Adrenal gland (tissue), 5 donors: ENCODE data around the gene AHCYL1.

Experiments used
- CTCF ChIP-seq, 6 experiments: fragments of 450-650 bp in 4 of 6; fragments of 200-600 bp in 2 of 6; sonication (generic) in 1 of 6; IDR thresholded peaks; 1 replicate in 5 of 6; 2 replicates in 1 of 6; pipeline versions ENCODE4 v1.5.1 to v1.8.0; 2016 to 2021; ENCODE audit warnings: antibody characterized with exemption in 6 of 6, mild to moderate bottlenecking in 2 of 6, moderate library complexity in 1 of 6
- POLR2A ChIP-seq, 2 donors: fragments of 450-650 bp; IDR thresholded peaks; one replicate each; pipeline ENCODE4 v1.6.1; 2017; ENCODE audit warnings: antibody characterized with exemption in 2 of 2, mild to moderate bottlenecking in 2 of 2, moderate library complexity in 1 of 2
- donor health status: DM: no; HTN: no; CAD: no.

GRCh38 chr1:110005971-110006370 lies 21.4 kb downstream of the AHCYL1 start:
- no peak for TF ChIP-seq POLR2A (IDR thresholded peaks at IDR 0.05)
- no peak for TF ChIP-seq CTCF (IDR thresholded peaks at IDR 0.05)
